Activated T-cell treated with anti-CD3 and anti-CD28 coated beads, Interleukin-2, amount 50 U/mL, for 1 hour (primary cell): ENCODE data around the gene ADCY6.
"Not testable (repeated sequence)": the region's sequence is repeated elsewhere in the genome, so short reads cannot be mapped to it uniquely, and the experiment has no call there.

Experiments
- DNase-seq: peaks from one replicate; pipeline ENCODE4 v3.0.0-alpha.2; 2020

Gene ADCY6

DNA sequence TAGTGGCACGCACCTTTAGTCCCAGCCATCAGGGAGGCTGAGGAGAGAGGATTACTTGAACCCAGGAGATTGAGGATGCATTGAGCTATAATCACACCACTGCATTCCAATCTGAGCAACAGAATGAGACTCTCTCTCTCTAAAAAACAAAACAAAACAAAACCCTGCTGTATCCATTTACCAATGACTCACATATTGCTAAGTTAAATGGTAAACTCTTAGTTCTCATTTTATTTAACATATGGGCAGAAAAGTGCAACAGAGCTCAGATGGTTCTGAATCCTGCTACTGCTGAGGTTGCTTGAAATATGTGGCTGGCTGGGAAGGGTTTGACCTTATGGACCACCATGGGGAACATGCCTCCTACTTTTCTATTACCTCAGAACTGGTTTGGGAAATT lies 38.7 kb downstream of the ADCY6 start:
- DNase-seq, result no peak

DNA sequence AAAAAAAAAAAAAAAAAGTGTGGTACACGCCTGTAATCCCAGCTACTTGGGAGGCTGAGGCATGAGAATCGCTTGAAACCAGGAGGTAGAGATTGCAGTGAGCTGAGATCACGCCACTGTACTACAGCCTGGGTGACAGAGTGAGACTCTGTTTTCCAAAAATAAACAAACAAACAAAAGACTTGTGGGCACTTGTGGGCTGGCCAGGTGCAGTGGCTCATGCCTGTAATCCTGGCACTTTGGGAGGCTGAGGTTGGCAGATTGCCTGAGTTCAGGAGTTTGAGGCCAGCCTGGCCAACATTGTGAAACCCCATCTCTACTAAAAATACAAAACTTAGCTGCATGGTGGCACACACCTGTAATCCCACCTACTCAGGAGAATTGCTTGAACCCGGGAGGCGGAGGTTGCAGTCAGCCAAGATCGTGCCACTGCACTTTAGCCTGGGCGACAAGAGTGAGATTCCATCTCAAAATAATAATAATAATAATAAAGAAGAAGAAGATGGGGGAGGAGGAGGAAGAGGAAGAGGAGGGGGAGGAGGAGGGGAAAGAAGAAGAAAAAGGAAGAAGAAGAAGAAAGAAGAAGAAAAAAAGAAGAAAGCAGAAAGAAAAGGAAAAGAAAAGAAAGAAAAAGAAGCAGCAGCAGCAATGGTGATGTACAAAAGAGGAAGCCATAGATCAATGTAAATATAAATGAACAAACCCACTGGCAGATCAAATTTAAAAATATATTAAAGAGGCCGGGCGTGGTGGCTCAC lies 44.5 kb downstream of the ADCY6 start:
- no peak for DNase-seq

DNA sequence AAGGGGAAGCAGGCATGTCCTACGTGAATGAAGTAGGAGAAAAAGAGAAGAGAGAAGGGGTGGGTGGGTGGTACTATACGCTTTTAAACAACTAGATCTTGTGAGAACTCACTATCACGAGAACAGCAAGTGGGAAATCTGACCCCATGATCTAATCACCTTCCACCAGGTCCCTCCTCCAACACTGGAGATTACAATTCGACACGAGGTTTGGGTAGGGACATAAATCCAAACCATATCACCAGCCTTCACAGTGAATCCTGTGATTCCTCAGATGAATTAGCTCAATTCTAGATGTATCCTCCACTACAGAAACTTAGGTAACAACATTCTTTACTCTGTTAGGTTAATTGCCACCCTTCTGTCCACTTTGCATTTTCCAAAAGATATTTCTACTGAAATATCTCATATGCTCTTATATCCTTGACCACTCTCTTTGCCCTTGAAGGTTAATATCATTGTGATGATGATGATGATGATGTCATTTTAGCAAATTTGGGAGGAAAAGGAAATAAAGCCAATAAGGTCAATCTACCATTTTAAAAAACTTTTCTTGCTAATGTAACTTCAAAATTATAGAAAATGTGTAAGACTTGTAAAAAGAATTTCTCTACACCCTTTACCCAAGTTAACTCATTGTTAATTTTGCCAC lies 49.1 kb downstream of the ADCY6 start:
- DNase-seq, result no peak

DNA sequence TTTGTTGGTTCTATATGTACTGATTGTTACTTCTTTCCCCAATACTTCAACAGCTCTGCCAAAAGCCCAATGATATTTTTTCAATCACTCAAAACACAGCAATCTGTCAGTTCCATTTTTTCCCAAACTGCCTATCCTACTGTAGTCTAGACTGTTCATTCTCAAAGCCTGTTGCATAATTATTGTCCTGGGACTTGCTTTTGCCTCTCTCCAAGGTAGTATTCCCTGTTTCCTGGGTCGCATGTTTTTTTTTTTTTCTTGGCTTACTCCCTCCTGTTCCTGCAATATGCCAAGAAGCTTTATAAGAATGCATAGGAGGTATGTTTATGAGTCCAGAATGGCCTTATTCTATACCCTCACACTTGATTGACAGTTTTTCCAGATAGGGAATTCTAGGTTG lies 52.4 kb downstream of the ADCY6 start:
- DNase-seq, result no peak

DNA sequence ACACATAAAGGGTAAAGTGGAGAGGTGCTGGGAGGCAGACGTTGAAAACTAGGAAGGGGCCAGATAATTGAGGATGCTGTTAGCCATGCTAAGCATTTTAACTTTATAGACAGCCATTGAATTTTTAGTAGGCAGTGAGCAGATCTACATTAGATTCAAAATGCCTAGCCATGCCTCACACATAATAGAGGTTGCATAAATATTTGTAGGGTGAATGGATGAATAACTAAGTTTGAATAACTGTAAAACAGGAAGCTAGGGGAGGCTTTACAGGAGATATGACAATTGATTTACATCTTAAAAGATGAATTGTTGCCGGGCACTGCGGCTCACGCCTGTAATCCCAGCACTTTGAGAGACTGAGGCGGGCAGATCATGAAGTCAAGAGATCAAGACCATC lies 60.1 kb downstream of the ADCY6 start:
- no peak for DNase-seq

DNA sequence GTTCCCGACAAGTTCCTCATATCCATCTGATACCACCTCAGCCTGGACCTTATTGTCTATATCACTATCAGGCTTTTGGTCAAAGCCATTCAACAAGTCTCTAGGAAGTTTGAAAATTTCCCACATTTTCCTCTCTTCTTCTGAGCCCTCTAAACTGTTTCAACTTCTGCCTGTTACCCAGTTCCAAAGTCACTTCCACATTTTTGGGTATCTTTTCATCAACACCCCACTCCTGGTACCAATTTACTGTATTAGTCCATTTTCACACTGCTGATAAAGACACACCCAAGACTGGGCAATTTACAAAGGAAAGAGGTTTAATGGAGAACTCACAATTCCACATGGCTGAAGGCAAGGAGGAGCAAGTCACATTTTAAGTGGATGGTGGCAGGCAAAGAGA lies 68.2 kb downstream of the ADCY6 start:
- not testable (repeated sequence) for DNase-seq

DNA sequence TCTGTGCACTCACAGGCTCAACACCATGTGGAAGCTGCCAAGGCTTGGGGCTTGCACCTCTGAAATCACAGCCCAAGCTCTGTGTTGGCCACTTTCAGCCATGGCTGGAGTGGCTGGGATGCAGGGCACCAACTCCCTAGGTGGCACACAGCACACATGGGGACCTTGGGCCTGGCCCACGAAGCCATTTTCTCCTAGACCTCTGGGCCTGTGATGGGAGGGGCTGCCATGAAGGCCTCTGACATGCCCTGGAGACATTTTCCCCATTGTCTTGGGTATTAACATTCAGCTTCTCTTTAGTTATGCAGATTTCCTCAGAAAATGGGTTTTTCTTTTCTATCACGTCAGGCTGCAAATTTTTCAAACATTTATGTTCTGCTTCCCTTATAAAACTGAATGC lies 68.7 kb downstream of the ADCY6 start:
- not testable (repeated sequence) for DNase-seq

DNA sequence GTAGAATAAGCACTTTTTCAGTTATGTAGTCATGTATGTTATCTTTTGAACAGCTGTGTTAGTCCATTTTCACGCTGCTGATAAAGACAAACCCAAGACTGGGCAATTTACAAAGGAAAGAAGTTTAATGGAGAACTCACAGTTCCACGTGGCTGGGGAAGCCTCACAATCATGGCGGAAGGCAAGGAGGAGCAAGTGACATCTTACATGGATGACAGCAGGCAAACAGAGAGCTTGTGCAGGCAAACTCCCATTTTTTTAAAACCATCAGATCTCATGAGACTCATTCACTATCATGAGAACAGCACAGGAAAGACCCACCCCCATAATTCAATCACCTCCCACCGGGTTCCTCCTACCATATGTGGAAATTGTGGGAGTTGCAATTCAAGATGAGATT lies 69.9 kb downstream of the ADCY6 start:
- not testable (repeated sequence) for DNase-seq

DNA sequence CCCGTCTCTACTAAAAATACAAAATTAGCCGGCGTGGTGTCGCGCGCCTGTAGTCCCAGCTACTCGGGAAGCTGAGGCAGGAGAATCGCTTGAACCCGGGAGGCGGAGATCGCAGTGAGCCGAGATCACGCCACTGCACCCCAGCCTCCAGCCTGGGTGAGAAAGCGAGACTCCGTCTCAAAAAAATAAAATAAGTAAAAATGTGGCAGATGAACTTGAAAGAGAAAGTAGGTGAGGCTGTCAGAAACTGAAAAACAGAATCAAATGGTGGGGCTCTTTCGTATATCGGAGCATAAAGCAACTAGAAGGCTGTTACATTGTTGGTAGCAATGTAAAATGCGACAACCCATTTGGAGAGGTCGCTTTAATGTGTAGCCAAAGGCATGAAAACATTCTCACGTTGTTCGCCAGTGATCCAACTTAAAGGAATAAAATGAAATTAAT lies 71.6 kb downstream of the ADCY6 start:
- DNase-seq, result no peak

DNA sequence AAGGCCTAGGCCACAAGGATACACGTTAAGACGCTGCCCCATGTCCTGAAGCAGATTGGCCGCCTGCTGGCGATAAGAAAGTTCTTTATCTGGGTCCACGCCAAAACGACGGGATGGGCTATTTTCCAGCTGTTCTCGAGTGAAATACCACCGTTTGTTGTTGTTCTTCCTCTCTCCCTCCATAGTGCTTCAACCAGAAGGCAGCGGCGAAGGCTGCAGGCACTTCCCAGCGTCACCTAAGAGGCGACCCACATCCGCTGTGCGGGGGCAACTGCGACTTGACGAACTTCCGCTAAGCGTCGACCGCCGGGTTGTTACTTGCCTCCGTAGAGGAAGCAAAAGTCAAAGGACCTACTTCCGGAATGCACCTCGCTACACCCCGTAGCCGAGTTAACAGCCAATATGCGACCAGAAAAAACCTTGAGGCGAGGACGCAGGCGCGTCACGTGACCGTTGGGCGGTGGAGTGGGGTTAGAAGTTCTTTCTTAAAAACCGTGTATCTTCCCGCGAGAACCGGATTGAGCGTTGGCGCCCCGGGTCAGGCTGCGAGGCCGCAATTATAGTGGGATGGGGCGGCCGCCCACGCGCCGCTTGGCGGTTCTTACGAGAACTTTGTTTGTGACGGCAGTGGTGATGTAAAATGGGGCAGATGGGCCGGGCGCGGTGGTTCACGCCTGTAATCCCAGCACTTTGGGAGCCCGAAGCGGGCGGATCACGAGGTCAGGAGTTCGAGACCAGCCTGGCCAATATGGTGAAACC lies 72.2 kb downstream of the ADCY6 start, which contains the start of gene CCNT1:
Gene CCNT1, minus strand, starts transcription at position 215 of the 759 bp plus-strand sequence. Its CDS starts 32 bp downstream, at position 183.
- DNase-seq, result peak; percentile 96
